HK-2 (cell line): ENCODE data around the gene LCE1F.

ENCODE experiments used
- DNase-seq: peaks from one replicate; pipeline ENCODE4 v3.0.0-alpha.2; 2018; ENCODE audit not compliant: unreplicated experiment

The LCE1F gene

GRCh38 chr1:152774875-152775274 is at the start of gene LCE1F:
LCE1F (plus strand) TSS chr1:152775140; CDS start chr1:152776372, 1,232 bp downstream.
- DNase-seq: no peak

- DNase-seq: no peak
These were observed 49.7 kb upstream of the LCE1F start for GRCh38 chr1:152725261-152725660.

DNA sequence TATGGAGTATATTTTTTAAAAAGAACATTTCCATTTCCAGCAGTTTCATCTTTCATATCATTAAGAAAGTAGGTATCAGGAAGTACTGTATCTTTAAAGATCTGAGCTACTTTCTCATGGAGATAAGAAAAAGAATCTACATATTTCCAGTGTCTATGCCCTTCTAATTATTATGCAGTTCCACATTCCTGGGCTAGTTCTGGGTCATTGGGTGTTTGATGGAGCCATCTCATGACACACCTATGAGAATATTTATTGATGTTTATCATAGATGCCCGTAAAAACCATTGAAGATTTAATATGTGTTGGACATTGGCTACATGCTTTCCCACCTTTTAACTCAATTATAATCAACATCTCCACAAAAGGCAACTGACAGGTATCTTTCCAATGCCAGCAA is 46.0 kb upstream of the LCE1F start:
- no peak for DNase-seq

- DNase-seq: no peak
These were observed 39.3 kb upstream of the LCE1F start for GRCh38 chr1:152735648-152736047.

- no peak for DNase-seq
These were observed 36.9 kb upstream of the LCE1F start for GRCh38 chr1:152737997-152738396.

DNA sequence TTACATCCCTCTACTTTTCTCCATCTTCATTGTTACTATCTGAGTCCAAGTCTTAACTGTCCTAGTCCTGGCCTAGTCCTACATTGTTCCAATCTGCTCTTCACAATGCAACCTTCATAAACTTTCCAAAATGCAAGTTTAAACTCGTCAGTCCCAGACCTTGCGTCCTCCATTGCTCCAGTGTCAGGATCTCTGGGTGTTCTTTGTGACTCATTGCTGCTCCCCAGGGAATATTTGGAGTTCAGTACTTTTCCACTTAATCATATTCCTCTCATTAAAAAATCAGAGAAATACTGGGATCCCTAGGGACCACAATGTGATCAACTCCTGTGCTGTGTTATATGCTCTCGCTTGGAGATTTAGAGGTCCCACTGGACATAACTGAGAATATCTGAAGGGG is 35.1 kb upstream of the LCE1F start:
- DNase-seq: no peak

- no peak for DNase-seq
These were observed 33.3 kb upstream of the LCE1F start for GRCh38 chr1:152741656-152742055.

DNA sequence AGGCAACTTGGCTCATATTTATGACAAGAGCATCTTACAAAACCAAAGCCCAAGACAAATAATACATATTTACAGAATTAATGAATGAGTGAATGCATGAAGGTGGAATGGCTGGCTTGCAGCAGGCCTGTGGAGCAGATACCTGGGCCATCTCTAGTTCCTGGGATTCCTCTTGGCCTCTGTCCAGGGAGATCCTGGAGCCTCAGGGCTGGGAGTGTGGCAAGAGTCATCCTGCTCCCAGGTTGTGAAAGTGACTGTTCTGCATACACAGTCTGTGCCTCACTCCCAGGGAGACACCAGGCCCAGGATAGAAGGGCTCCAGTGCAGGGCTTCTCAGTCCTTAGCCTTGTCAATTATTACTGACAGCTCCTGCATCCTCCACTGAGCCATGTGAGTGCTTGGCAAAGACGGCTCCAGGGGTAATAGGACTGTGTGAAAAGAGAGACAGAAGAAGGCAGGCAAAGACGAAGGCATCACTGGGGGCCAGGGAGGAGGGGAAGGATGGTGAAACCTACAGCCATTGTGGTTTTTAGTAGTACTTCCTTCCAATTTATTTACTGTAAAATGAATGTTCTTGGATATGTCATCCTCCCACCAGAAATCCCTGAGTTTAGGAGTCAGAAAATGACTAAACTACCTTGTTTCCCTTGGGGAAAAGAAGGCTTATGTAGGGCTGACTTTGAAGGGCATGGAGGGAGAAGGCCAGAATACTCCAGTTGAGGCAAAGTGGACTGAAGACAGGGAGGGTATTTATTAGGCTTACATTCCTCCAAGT is 31.4 kb upstream of the LCE1F start:
- no peak for DNase-seq

DNA sequence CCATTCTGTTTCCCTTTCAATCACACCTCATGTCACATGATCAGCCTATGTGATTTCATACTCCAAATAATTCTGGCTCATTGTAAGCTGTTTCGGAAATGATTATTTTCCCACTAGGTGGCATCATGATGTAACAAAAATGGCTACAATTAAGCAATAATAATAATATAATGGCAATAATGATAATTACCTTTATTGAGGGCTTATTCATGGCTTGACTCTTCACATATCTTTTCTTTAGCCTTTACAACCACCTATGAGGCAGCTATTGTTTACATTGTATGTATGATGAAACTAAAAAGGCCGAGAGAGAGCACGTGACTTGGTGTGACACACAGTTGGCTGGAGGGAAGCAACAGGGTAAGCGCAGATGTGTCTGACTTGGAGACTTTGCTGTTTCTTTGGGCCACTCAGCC is 29.6 kb upstream of the LCE1F start:
- DNase-seq: no peak

DNA sequence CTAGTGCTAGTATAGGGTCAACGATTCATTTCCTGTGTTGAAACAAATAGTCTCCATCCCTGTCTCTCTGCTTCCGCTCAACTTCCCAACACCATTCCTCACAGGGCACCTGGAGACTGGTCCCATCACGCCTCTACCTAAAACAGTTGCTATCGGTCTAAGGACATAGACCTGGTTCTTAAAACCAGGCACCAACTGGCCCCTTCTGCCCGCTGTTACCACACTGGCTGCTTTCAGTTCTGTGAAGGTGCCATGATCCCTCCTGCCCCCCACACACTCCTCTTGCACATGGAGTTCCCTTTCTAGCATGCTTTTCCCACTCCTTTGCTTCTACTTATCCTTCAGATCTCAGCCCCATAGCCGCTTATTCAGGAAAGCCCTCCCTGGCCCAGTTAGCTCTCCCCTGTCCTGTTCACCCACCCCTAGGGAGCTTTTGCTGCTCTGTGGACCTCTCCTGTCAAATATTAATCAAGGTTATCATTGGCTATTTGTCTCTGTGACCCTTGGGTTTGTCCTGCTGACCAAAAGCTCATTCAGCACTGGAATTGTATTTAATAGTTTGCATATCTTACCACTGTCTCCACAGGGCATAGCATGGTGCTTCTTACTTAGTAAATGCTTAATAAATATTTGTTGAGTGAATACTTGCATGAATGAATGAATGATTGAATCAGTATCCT is 29.0 kb upstream of the LCE1F start:
- DNase-seq: no peak

- DNase-seq: no peak
These were observed 27.1 kb upstream of the LCE1F start for GRCh38 chr1:152747831-152748230.

DNA sequence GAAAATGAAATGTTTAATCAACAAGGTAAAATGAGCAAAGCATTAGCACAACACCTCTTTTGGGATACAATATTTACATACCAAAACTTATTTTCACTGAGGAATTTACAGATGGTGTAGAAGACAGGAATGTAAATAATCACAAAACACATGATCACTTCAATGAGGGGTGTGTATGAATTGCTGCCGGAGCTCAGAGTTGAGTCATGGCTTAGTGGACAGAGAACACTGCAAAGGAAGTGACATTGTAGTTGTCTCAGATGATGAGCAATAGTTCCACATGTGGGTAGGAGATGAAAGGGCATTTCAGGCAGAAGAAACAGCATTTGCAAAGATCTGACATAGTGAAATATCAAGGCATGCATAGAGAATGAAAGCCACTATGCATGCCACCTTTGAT is 22.7 kb upstream of the LCE1F start:
- DNase-seq: no peak

GRCh38 chr1:152753586-152753985 is 21.4 kb upstream of the LCE1F start:
- no peak for DNase-seq

DNA sequence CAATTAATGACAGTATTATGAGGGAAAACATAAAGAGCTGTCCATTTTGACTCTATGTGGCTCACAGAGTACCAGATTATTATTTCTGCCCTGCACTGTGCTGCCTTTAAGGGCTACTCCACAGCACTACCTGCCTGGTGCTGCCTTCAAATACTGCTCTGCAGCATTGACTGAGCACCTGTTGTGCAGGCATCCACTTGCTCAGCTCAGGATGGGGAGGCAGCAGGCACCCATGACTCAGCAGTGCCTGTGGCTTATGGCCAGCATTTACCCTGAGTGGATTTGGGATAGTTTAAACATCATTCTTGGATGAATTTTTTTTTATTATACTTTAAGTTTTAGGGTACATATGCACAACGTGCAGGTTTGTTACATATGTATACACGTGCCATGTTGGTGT is 18.1 kb upstream of the LCE1F start:
- DNase-seq: no peak

DNA sequence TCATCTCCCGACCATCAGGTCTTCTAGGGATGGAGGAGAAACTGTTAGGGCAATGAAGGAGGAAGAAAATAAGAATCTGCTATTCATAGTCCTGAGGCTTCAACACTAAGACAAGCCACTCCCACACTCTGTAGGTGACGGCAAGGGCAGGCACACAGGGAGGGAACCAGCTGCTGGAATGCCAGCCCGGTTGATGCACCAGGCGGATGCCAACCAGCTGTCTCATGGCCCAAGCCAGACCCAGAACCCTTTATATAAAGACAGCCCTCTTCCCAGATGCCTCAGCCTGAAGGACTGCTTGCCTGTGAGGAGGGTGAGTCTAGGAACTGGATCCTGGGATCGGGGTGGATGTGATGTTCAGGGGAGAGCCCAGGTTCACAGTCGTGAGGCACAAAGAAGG is 17.2 kb upstream of the LCE1F start, which contains the start of gene KPRP:
TSS of gene KPRP (plus strand) at position 279 of the 400 bp plus-strand sequence. CDS start 1,564 bp downstream, outside the sequence.
- no peak for DNase-seq

- no peak for DNase-seq
These were observed 16.3 kb upstream of the LCE1F start for GRCh38 chr1:152758636-152759035.

DNA sequence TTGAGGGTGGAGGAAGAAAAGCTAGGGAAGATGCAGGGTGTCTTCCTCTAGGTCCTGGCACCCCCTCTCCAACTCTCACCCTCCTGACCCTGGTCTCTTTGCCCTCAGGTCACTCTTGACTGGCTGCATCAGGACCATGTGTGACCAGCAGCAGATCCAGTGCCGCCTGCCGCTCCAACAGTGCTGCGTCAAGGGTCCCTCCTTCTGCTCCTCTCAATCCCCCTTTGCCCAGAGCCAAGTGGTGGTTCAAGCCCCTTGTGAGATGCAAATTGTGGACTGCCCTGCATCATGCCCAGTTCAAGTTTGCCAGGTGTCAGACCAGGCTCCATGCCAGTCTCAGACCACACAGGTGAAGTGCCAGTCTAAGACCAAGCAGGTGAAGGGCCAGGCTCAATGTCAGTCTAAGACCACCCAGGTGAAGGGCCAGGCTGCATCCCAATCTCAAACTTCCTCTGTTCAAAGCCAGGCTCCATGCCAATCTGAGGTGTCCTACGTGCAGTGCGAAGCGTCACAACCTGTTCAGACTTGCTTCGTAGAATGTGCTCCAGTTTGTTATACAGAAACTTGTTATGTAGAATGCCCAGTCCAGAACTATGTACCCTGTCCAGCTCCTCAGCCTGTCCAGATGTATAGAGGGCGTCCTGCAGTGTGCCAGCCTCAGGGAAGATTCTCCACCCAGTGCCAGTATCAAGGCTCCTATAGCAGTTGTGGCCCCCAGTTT is 15.3 kb upstream of the LCE1F start:
- DNase-seq: no peak

DNA sequence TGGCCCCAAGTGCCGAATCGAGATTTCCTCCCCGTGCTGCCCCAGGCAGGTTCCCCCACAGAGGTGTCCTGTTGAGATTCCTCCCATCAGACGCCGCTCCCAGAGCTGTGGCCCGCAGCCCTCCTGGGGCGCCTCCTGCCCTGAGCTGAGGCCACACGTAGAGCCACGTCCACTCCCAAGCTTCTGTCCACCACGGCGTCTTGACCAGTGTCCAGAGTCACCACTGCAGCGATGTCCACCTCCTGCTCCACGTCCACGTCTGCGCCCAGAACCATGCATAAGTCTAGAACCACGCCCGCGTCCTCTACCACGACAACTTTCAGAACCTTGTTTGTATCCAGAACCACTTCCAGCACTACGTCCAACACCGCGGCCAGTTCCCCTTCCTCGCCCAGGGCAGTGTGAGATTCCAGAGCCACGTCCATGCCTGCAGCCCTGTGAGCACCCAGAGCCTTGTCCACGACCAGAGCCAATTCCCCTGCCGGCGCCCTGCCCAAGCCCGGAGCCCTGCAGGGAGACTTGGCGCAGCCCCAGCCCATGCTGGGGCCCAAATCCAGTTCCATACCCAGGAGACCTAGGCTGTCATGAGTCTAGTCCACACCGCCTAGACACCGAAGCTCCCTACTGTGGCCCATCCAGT is 14.3 kb upstream of the LCE1F start:
- DNase-seq: no peak

DNA sequence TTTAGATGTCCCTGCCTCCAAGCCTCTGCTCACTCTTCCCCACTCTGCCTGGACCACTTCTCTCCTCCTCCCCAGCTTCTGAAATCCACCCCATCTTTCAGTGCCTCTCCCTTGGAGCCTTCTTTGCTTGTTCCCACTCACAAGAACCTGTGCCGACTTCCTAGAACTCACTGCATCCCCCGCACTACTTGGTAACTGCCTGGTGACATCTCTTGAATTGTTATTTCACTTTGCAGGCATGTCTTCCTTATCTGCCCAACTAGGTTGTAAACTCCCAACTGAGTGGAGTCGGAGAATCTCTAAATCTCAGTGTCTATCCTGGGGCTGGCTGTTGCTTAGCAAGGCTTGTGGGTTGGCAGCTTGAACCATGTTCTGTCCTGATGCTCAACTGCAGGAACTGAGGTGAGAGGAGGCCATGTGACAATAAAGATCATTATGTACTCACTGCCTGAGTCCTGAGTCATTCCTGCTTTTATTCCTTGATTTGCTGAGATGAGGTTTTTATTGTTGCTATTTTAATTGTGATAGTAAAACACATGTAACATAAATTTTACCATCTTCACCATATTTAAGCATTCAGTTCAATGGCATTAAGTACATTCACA is 13.2 kb upstream of the LCE1F start:
- DNase-seq: no peak

DNA sequence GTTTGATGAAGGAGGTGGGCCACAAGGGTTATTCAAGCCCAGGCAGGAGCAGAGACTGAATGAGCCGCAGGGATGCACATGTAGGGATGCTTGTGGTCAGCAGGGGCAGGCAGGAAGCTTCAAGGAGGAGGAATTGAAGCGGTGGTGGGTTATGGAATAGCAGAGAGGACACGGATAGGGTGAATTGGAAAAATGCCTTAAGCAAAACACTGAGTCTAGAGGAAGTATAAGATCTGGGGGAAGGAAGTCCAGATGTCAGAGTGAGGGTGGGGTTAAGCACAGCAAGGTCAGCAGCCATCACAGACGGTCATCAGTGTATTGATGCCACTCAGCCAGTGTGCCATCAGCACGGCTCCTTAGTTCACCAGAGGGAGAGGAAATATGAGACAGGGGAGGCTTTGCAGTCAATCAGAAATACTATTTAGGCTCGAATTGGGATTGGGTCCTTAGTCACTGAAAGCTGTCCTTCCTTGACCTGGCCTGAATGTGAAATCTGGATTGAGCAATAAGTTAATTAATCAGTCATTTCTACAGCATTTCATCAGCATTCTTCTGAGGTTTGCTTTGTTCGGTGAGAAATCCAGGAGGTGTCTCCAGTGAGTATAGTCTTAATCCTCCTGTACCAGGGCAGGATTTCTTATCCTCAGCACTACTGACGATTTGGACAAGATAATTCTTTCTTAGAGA is 6.0 kb upstream of the LCE1F start:
- DNase-seq: no peak

DNA sequence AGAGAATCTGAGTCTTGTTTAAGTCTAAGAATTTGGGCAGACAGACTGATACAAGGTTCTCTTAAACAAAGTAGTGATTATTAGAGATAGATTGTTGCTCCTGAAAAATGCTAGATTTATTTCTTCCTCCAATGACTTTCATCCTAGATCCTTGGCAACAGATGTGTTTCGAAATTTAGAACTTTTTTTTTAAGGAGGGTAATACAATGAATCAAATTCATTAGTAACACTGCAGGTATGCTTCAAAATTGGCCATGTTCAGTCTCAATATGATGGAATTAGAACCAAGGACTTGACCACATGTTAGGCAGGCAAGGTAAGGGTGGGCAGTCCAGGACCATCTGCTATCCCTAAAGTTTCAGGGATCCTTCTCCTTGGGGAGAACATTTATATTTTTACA is 4.5 kb upstream of the LCE1F start:
- no peak for DNase-seq
